ENCODE measurements around the gene TSR1. TPM values are rescaled to one million over a fixed set of nuclear protein-coding genes. Genes with fewer than 3 reads are reported as not detected.

The TSR1 gene
- total and polyA plus RNA-seq, 9 of the 15 experiments (the other 6 are each of a cell fraction or from before 2014, with no cell fraction given) = 16.4 to 87.5 (median 55.2) TPM

DNA sequence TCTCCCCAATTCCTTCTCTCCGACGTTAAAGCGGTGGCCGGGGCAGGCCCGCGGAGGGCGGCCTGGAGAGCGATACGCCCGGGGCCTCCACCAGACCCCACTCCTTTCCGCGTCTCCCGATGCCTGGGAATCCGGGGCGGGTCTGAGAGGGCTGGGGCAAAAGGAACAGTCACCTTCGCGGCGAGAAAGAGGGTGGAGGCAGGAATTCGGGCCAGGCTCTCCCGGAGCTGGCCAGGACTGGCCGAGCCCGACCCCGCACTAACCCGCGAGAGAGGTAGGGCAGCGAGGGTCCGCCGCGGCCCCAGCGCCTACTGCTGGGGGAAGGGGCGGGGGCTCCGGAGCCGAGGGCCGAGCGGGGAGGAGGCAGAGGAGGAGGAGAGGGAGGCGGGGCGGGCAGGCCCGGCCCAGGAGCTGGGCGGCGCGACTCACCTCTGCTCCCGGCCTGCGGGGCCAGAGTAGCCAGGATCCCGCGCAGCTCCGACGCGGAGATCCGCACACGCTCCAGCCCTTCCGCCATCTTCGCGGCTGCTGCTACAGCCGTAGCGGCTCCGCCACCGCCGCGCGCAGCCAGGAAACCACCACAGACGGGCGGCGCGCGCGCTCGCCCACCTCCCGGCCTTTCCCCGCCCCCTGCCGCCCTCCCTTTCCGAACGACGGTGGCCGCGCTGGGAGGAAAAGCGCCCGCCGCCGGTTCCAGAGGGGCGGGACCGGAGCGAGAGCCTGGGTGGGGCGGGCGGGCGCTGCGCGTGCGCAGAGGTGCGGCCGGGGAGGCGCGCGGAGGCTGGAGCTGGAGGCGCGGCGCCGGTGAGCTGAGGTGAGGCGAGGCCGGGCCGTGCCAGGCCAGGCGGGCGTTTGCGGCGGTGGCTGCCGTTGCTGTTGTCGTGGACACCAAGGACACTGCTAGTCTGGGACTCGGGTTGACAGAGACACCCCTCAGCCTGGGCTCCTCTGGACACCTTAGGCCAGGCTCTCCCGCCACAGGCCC, 32.8 kb downstream of the TSR1 start, which contains the start of the genes SMG6 and SRR (continued):
- TF ChIP-seq, protein P1, sequence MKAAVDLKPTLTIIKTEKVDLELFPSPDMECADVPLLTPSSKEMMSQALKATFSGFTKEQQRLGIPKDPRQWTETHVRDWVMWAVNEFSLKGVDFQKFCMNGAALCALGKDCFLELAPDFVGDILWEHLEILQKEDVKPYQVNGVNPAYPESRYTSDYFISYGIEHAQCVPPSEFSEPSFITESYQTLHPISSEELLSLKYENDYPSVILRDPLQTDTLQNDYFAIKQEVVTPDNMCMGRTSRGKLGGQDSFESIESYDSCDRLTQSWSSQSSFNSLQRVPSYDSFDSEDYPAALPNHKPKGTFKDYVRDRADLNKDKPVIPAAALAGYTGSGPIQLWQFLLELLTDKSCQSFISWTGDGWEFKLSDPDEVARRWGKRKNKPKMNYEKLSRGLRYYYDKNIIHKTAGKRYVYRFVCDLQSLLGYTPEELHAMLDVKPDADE (conservative IDR thresholded peaks at IDR 0.05; ENCODE audit: control insufficient read depth, low read depth, low read length) = 0 out of 2 replicates have a peak, but pooled peaks have one; percentile 16
- TF ChIP-seq, protein P2, sequence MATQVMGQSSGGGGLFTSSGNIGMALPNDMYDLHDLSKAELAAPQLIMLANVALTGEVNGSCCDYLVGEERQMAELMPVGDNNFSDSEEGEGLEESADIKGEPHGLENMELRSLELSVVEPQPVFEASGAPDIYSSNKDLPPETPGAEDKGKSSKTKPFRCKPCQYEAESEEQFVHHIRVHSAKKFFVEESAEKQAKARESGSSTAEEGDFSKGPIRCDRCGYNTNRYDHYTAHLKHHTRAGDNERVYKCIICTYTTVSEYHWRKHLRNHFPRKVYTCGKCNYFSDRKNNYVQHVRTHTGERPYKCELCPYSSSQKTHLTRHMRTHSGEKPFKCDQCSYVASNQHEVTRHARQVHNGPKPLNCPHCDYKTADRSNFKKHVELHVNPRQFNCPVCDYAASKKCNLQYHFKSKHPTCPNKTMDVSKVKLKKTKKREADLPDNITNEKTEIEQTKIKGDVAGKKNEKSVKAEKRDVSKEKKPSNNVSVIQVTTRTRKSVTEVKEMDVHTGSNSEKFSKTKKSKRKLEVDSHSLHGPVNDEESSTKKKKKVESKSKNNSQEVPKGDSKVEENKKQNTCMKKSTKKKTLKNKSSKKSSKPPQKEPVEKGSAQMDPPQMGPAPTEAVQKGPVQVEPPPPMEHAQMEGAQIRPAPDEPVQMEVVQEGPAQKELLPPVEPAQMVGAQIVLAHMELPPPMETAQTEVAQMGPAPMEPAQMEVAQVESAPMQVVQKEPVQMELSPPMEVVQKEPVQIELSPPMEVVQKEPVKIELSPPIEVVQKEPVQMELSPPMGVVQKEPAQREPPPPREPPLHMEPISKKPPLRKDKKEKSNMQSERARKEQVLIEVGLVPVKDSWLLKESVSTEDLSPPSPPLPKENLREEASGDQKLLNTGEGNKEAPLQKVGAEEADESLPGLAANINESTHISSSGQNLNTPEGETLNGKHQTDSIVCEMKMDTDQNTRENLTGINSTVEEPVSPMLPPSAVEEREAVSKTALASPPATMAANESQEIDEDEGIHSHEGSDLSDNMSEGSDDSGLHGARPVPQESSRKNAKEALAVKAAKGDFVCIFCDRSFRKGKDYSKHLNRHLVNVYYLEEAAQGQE (IDR thresholded peaks at IDR 0.05; ENCODE audit: borderline replicate concordance) = peak; percentile 34; the same call in 1 of the 2 replicates
- TF ChIP-seq, protein P2 (CRISPR knock-in tag; IDR thresholded peaks at IDR 0.05; ENCODE audit: low read depth) = no peak
- TF ChIP-seq ZFX (CRISPR knock-in tag; IDR thresholded peaks at IDR 0.05) (peak; percentile 91), BRD9 (IDR thresholded peaks at IDR 0.05; ENCODE audit: low read depth, partially characterized antibody) (no peak), TAF1 (IDR thresholded peaks at IDR 0.05; ENCODE audit: control insufficient read depth, extremely low read depth, insufficient read depth, low read length, severe bottlenecking) (peak; percentile 57), ZNF253 (CRISPR knock-in tag; conservative IDR thresholded peaks at IDR 0.05) (no peak), ATF1 (CRISPR knock-in tag; IDR thresholded peaks at IDR 0.05) (no peak), ATF1 (tag; IDR thresholded peaks at IDR 0.05) (no peak), UBTF (IDR thresholded peaks at IDR 0.05; ENCODE audit: borderline replicate concordance in 1 of 2, low read depth in 2 of 2, low read length in 2 of 2) (0 out of 4 replicates have a peak, but pooled peaks have one; percentile 28 to 43), SIN3A (IDR thresholded peaks at IDR 0.05; ENCODE audit: borderline replicate concordance in 2 of 2, control insufficient read depth in 1 of 2, low read depth in 2 of 2, low read length in 2 of 2) (peak in 1 of 2 experiments; percentile 40; a peak in 1 of 4 replicates), NRF1 (conservative IDR thresholded peaks at IDR 0.05 in 1 of 2, IDR thresholded peaks at IDR 0.05 in 1 of 2) (peak; percentile 91 to 92), ZNF764 (CRISPR knock-in tag; IDR thresholded peaks at IDR 0.05; ENCODE audit: low read depth) (no peak), MAZ (CRISPR knock-in tag; conservative IDR thresholded peaks at IDR 0.05 in 1 of 2, IDR thresholded peaks at IDR 0.05 in 1 of 2) (peak; percentile 80 to 89)
